ENCODE measurements around the gene P2RX1.
A peak's percentile ranks its signal among the peaks of the same experiment; 100 is the strongest.

The P2RX1 gene

DNA sequence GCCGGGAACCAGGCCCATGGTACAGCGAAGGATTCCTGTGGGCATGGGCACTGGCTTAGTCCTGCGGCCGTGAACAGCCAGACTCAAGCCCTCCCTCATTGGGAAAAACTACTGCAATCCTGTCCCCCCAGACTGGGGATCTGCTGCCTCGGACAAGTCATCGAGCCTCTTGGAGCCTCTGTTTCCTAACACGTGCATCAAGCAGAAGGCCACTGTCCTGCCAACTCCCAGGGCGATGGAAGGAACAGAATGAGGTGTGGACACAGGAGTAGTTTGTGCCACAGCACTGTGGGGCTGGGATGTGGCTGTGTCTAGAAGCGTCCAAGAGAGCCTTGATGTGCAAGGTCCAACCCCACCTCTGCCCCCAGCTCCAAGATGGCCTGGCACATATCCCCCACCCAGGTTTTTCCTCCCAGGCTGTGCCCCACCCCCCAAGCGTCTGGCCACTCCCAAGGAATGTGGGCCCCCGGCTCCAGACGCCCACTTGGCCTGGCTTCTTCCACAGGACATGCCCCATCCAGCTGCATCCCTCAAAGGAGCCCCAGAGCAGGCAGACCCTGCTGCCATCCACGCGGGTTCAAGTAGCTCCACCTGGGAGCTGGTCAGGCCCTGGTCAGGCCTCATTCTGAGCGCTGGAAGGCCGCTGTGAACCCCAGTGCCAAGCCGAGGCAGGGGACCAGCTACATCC lies 26.8 kb downstream of the P2RX1 start:
- FAIRE-seq (no peak), DNase-seq (ENCODE audit: insufficient read length, low spot score) (no peak)

DNA sequence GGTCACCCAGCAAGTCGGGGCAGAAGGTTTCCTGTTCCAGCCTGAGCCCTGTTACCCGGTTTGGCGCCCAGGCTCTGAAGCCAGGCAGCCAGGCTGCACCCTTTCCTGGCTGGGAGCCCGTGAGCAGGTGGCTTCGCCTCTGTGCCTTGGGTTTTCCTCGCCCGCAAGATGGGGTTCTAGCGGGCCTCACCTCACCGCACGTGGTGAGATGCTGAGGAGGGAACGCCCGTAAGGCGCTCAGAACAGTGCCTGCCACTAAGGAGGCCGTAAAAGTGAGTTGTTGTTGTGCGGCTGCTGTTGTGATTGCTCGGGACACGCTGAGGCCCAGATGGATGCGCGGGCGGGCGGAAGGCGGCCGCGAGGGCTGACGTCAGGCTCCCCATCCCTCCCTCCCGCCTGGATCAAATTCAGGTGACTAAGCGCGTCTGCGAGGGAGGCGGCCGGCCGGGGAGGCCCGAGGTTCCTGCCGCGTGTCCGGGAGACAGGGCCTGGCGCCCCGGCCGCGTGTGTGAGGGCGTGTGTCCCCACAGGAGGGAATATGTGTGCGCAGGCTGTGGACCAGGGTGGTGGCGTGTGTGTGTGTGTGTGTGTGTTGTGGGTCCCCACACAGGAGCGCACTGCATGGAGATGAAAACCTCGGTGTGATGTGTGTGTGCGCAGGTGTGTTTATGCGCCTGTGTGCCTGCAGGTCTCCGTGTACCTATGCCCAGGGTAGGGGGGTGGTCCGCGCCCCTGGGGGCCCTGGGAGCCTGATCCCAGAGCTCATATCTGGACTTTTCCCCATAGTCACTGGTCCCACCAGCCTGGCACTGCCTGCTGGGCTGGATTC lies 27.7 kb downstream of the P2RX1 start:
- FAIRE-seq (peak; percentile 99), DNase-seq (ENCODE audit: insufficient read length, low spot score) (peak; percentile 95)

- no peak for FAIRE-seq
Measured at GRCh38 chr17:3887804-3888203, 28.5 kb downstream of the P2RX1 start.

GRCh38 chr17:3887394-3887793 lies 28.9 kb downstream of the P2RX1 start:
- no peak for DNase-seq (ENCODE audit: insufficient read length, low spot score)
- no peak for FAIRE-seq

More at GRCh38 chr17:3887804-3888203, 28.5 kb downstream of the P2RX1 start:
- no peak for DNase-seq (ENCODE audit: insufficient read length, low spot score)

- no peak for FAIRE-seq
- DNase-seq (ENCODE audit: insufficient read length, low spot score): no peak
Measured at GRCh38 chr17:3886776-3887175, 29.5 kb downstream of the P2RX1 start.

DNA sequence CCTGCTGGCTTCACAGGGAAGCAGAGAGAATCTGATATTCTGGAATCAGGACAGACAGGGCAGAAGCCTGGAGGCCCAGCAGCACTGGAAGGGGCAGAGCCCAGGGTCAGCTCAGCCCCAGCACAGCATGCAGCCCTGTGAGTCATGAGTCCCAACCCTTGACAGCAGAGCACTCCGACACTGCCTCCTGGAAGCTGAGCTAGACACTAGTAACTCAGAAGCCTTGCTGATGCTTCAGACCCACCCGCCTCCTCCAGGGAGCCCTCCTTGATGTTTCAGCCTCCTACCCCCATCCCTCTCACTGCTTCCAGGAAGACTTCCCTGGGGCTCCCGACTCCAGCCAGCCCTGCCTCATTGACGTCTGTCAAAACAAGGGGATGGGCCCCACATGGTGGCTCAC lies 30.3 kb downstream of the P2RX1 start:
- FAIRE-seq (no peak), DNase-seq (ENCODE audit: insufficient read length, low spot score) (no peak)

DNA sequence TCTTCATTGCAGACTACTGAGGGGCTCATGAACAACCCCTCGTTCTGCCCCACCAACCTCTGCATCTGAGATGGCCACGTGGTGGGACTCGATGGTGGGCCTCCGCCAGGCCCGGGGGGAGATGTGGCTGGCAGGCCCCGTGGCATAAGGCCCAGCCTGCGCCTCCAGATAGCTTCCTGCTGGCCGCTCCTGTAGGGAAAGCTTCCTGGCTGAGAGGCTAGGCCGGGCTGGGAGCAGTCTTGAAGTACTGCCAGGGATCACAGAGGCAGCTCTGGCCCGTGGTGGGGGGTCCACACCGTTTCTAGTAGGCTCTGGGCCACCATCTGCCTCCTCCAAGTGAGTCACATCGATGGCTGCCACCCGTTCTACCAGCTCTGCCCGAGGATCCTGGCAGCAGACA lies 31.0 kb downstream of the P2RX1 start:
- FAIRE-seq (no peak), DNase-seq (ENCODE audit: insufficient read length, low spot score) (no peak)

GRCh38 chr17:3884188-3884587 lies 32.1 kb downstream of the P2RX1 start:
- FAIRE-seq: no peak
- DNase-seq (ENCODE audit: insufficient read length, low spot score): no peak

GRCh38 chr17:3882276-3882675 lies 34.0 kb downstream of the P2RX1 start:
- no peak for FAIRE-seq

GRCh38 chr17:3880983-3881382 lies 35.3 kb downstream of the P2RX1 start:
- no peak for FAIRE-seq
- DNase-seq (ENCODE audit: insufficient read length, low spot score): no peak

More at GRCh38 chr17:3882276-3882675, 34.0 kb downstream of the P2RX1 start:
- no peak for DNase-seq (ENCODE audit: insufficient read length, low spot score)

GRCh38 chr17:3879591-3880417 lies 36.5 kb downstream of the P2RX1 start:
- FAIRE-seq (no peak), DNase-seq (ENCODE audit: insufficient read length, low spot score) (no peak)

- no peak for DNase-seq (ENCODE audit: insufficient read length, low spot score)
- no peak for FAIRE-seq
Measured at GRCh38 chr17:3879186-3879585, 37.1 kb downstream of the P2RX1 start.

DNA sequence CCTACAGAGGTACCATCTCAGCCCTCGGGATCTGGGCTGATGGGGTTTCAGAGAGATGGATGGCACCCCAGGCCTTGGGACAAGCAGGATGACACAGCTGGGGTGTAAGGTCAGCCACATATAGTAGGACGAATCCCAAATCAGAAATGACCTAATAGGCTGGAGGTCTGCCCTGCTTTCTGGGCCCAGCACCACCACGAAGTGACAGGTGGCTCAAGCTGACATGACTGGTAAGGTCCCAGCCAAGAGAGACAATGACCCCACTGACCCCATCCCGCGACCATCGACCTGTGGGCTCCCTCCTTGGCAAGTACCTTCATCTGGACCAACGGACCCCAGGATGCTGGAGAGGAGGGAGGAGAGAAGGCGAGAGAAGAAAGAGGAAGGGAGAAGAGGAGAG lies 39.0 kb downstream of the P2RX1 start:
- no peak for FAIRE-seq
- no peak for DNase-seq (ENCODE audit: insufficient read length, low spot score)

DNA sequence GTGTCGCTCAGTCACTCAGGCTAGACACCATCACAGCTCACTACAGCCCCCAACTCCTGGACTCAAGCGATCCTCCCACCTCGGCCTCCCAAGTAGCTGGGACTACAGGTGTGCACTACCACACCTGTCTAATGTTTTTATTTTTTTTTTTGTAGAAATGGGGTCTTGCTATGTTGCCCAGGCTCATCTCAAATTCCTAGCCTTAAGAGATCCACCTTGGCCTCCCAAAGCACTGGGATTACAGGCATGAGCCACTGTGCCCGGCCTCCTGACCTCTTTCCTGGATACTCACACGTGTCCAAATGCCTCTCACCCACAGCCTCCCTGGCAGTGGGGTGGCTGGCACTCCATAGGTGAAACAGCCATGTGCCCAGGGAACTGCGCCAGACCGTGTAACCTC lies 40.9 kb downstream of the P2RX1 start:
- FAIRE-seq (no peak), DNase-seq (ENCODE audit: insufficient read length, low spot score) (no peak)

DNA sequence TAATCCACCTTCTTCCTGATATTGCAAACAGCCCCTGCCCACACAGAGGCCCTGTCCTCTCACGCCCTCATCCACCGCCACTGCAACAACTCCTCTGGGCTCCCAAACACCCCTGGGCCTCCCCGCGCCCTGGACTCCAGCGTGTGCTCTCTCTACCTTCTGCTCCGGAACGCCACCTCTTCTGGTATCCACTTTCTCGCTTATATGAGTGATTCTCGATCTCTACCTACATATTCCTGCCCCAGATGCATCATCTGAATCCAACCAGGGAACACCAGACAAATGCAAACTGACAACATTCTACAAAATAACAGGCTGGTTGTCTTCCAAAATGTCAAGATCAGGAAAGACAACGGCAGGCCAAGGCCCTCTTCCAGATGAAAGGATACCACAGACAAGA lies 42.4 kb downstream of the P2RX1 start:
- no peak for DNase-seq (ENCODE audit: insufficient read length, low spot score)
- FAIRE-seq: no peak

DNA sequence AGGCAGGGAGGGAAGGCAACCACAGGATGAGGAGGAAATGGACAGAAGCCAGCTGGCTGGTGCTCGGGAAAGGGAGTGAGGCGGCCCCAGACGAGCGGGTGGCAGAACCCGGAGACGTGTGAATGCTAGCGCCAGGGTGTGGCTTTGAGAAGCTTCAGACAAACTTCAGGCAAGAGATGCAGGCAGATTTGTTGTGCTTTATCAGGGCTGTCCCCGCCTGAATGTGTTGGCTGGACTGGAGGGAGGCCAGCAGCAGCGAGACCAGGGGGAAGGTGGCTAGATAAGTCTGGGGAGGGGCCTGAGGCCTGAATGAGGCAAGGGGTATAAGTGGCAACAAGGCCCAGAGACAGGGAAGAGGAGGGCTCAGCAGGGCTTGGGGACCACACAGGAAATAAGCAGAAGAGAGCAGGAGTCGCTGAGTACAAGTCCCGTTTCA lies 45.4 kb downstream of the P2RX1 start:
- FAIRE-seq (no peak), DNase-seq (ENCODE audit: insufficient read length, low spot score) (no peak)

DNA sequence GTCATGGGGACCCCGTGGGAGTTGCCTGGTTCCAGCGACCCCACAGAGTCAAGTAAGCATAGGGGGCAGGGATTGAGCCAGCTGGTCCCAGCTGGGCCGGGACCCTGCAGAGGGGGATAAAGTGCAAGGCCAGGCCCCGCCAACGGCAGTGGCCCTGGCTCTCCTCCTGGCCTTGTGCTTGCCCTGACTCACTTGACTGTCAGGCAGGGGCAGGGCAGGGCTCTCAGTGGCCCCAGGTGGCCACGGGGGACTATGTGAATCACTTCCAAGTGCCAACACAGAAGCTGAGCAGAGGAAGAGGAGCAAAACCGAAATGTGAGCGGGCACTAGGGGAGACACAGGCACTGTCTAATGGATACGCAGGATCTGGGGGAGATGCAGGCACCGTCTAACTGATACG lies 48.7 kb downstream of the P2RX1 start:
- FAIRE-seq (no peak), DNase-seq (ENCODE audit: insufficient read length, low spot score) (no peak)

DNA sequence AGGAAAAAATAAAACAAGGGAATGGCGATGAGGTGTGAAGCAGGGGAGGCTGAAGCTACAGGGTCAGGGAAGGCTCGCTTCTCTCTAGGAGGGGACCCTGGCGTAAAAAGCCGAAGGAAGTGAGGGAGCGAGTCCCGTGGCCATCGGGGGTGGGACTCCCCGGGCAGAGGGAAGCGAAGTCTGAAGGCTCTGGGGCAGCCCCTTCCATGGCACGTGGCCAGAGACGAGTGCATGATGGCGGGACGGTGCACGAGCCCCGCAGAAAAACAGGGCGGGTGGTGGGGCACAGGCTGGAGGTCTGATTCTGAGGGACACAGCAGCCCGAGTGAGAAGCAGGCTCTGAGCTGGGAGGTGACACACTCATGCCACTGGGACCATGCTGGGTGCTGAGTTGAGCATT lies 49.2 kb downstream of the P2RX1 start:
- DNase-seq (ENCODE audit: insufficient read length, low spot score): no peak
- FAIRE-seq: no peak

- no peak for DNase-seq (ENCODE audit: insufficient read length, low spot score)
Measured at GRCh38 chr17:3866276-3866675, 50.0 kb downstream of the P2RX1 start.

GRCh38 chr17:3865176-3865575 lies 51.1 kb downstream of the P2RX1 start:
- no peak for FAIRE-seq
- no peak for DNase-seq (ENCODE audit: insufficient read length, low spot score)

More at GRCh38 chr17:3866276-3866675, 50.0 kb downstream of the P2RX1 start:
- FAIRE-seq: no peak

DNA sequence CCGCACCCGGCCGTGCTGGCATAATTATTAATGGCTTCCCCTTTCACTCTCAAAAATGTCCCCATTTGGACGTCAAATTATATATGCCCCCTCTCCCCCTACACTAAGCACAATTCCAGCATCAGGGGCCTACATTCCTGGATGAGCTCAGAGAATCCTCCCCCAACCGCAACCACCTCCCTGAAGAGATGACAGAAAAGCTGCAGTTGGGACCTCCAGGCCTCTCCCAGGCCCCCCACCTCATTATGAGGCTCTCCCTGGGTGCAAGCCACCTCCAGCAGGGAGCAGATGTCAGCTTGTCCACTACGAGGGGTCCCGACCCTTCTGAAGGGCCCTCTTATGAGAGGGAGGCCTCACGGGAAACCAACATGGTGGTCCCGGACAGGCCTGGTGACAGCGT lies 51.7 kb downstream of the P2RX1 start:
- FAIRE-seq: no peak

More for the DNA sequence above, 51.7 kb downstream of the P2RX1 start:
- DNase-seq (ENCODE audit: insufficient read length, low spot score): no peak

All from HTR-8/SVneo (cell line).